HG02885 (cell line): ENCODE results near the gene PRSS2.
"Not testable (repeated sequence)": the region's sequence is repeated elsewhere in the genome, so short reads cannot be mapped to it uniquely, and the experiment has no call there.

Source experiments
- ATAC-seq: cut with Tn5 transposase; IDR thresholded peaks from one replicate; pipeline ENCODE4 v1.9.1; 2021; ENCODE audit warnings: mild to moderate bottlenecking; ENCODE audit not compliant: unreplicated experiment, poor library complexity

PRSS2 gene

GRCh38 chr7:142770661-142771352 lies at the start of gene PRSS2:
Gene PRSS2 (plus strand): TSS chr7:142770970. CDS start chr7:142770983, 13 bp downstream.
- peak; percentile 16 for ATAC-seq

- ATAC-seq = no peak
Measured at GRCh38 chr7:142720986-142721385, 49.8 kb upstream of the PRSS2 start.

DNA sequence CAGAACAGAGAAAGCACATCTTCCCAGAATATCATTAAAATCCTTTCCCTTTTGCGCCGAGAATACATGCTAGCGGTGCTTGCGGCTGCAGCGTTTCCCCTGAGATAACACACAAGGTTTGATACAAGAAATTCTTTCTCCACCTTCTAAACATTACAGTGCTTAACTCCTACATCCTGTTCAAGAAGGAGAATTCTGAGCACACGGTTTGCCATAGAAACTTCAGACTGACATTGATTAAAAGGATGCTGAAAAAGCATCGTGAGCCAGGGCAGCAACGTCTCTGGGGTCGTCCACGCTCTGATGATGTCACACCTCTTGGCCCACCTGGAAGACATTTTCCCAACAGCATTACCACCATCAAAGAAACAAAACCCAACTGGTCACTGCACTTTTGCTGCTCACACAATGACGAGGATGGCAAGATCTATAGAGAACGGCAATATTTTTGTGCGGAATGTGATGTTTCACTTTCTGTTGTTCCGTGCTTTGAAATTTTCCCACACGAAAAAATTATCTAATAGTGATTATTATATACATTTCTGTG lies 48.4 kb upstream of the PRSS2 start:
- ATAC-seq = no peak

DNA sequence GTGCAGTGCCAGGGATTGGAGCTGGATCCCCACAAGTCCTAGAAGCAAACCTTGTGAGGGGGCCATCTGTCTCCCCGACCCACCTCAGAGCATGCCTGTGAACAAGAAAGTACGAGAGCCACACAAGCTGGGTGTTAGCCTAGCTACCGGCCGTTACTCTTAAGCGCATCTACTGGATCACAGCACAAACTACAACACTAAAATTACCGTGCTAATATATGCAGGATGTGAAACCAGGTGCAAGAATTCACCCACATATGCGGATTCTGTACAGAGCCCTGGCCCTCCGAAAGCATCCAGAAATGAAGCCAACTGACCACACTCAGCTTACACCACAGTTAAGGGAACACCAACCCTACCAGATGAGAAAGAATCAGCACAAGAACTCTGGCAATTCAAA lies 37.5 kb upstream of the PRSS2 start:
- peak; percentile 99 for ATAC-seq

- ATAC-seq = peak; percentile 94
Measured at GRCh38 chr7:142739923-142740492, 30.8 kb upstream of the PRSS2 start.

DNA sequence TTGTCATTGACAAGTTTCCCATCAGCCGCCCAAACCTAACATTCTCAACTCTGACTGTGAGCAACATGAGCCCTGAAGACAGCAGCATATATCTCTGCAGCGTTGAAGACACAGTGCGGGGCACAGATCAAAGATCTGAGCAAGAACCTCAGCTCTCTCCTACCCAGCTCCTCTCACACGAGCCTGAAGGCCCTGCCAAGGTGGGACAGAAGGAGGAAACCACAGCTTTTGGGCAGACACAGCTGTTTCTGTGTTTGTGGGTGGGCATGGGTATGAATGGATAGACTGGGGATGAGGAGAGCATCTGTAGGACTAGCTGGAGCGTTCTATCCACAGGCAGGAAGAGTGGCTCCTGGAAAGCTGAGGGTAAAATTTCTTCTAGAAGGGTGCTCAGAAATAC lies 30.0 kb upstream of the PRSS2 start:
- no peak for ATAC-seq

DNA sequence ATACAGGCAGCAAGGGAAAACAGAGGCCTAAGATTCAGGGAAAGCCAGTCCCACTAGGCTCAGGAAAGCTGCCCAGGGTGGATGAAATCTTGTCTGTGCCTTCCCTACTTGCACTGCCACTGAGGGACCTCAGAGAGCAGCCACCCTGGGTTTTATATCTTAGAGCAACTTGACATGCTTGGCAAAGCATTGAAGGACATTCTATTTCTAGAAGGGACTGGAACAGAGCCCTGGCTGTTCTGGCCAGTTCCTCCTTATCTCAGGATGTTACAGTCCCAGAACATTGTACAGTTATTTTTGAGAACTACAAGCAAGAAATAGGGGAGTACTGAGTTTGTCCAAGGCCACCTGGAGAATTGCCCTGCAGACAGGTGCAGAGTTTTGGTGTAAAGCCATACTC lies 28.8 kb upstream of the PRSS2 start:
- not testable (repeated sequence) for ATAC-seq

DNA sequence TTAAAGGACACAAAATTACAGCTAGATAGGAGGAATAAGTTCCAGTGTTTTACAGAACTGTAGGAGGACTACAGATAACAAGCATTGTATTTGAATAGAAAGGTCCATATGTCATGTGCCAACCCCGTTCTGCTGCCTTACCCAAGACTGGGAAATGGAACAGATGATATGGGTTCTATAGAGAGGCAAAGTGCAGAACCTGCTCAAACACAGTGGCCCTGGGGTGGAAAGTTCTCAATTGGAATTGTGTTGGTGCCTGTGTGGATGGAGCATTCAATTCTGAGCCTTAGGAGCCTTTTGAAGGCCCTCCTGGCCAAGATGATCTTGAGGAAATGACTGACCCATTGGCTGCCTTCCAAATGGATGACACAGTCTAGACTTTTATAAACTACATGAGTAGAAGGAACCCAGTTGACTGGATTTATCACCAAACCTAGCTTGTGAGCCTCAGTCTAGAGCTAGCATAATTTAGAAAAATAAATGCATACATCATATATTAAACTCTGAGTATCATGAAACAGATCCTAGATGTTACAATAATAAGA lies 25.6 kb upstream of the PRSS2 start:
- ATAC-seq = no peak

- no peak for ATAC-seq
Measured at GRCh38 chr7:142745745-142746144, 25.0 kb upstream of the PRSS2 start.

GRCh38 chr7:142746264-142746663 lies 24.5 kb upstream of the PRSS2 start:
- ATAC-seq = no peak

DNA sequence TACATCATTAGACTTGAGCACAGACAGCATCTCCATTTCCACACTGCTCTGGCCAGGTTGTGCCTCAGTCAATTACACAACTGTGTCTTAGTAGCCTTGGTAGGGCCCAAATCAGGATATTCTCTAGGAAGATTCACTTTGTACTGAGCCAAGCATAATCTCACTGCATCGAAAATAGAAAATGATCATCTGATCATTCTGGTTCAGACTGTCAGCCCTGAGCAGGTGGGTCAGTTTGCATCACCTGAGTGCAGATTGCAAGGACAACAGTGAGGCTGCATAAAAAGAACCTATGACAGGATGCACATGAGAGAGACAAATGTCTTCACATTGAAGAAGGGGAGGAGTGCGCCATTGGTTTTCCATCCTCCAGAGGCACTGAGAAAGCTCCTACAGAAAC lies 22.4 kb upstream of the PRSS2 start:
- not testable (repeated sequence) for ATAC-seq

DNA sequence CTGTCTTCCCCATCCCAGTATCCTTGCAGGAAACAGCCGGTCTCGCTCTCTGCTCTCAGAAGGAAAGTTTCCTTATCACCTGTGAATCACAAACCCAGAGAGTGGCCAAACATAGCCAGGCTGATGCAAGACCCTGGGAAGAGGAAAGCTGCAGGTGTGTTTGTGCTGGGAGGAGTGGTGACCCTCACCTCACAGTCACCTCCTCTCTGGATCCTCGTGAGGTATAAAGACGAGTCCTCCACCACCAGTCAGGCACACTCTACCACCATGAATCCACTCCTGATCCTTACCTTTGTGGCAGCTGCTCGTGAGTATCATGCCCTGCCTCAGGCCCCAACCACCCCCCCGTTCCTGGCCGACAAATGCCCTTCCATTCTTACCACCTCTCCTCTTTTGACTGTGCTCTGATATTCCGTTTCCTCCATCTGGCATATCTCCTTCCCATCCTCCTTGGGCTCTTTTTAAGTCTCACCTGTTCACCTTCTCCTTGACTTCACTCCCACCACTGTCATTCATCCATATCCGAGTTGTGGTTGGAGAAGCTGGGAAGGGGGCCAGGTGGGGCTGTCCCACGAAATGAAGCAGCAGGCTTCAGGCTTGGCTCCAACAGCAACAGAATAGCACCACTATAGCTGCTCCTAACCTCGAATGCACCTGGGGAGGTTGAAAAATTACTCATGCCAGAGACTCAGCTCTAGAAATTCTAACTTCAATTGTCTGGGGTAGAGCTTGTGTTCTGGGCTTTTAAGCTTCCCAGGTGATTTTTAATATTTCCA lies 21.4 kb upstream of the PRSS2 start, which contains the start of gene PRSS1:
PRSS1 (plus strand) TSS at position 255 of the 776 bp plus-strand sequence; CDS start at position 268, 13 bp downstream.
- ATAC-seq = no peak

GRCh38 chr7:142750321-142750938 lies 20.3 kb upstream of the PRSS2 start:
- no peak for ATAC-seq

GRCh38 chr7:142751526-142752175 lies 19.1 kb upstream of the PRSS2 start:
- ATAC-seq = not testable (repeated sequence)

GRCh38 chr7:142752376-142753225 lies 18.2 kb upstream of the PRSS2 start:
- ATAC-seq = no peak

- ATAC-seq = no peak
Measured at GRCh38 chr7:142753366-142753765, 17.4 kb upstream of the PRSS2 start.

- ATAC-seq = not testable (repeated sequence)
Measured at GRCh38 chr7:142753925-142754491, 16.8 kb upstream of the PRSS2 start.
